HG02885 (cell line): Measurements from ENCODE around the gene TNFRSF6B.
"Not testable (repeated sequence)": the region's sequence is repeated elsewhere in the genome, so short reads cannot be mapped to it uniquely, and the experiment has no call there.

Experiments used
- ATAC-seq: cut with Tn5 transposase; IDR thresholded peaks from one replicate; pipeline ENCODE4 v1.9.1; 2021; ENCODE audit warnings: mild to moderate bottlenecking; ENCODE audit not compliant: unreplicated experiment, poor library complexity

TNFRSF6B gene

DNA sequence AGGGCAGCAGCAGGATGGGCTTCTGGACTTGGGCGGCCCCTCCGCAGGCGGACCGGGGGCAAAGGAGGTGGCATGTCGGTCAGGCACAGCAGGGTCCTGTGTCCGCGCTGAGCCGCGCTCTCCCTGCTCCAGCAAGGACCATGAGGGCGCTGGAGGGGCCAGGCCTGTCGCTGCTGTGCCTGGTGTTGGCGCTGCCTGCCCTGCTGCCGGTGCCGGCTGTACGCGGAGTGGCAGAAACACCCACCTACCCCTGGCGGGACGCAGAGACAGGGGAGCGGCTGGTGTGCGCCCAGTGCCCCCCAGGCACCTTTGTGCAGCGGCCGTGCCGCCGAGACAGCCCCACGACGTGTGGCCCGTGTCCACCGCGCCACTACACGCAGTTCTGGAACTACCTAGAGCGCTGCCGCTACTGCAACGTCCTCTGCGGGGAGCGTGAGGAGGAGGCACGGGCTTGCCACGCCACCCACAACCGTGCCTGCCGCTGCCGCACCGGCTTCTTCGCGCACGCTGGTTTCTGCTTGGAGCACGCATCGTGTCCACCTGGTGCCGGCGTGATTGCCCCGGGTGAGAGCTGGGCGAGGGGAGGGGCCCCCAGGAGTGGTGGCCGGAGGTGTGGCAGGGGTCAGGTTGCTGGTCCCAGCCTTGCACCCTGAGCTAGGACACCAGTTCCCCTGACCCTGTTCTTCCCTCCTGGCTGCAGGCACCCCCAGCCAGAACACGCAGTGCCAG, at the start of gene TNFRSF6B:
TNFRSF6B (plus strand) TSS at position 25 of the 729 bp plus-strand sequence; CDS start at position 141, 116 bp downstream.
- no peak for ATAC-seq

- no peak for ATAC-seq
Observed at GRCh38 chr20:63648190-63648589, 48.3 kb upstream of the TNFRSF6B start.

DNA sequence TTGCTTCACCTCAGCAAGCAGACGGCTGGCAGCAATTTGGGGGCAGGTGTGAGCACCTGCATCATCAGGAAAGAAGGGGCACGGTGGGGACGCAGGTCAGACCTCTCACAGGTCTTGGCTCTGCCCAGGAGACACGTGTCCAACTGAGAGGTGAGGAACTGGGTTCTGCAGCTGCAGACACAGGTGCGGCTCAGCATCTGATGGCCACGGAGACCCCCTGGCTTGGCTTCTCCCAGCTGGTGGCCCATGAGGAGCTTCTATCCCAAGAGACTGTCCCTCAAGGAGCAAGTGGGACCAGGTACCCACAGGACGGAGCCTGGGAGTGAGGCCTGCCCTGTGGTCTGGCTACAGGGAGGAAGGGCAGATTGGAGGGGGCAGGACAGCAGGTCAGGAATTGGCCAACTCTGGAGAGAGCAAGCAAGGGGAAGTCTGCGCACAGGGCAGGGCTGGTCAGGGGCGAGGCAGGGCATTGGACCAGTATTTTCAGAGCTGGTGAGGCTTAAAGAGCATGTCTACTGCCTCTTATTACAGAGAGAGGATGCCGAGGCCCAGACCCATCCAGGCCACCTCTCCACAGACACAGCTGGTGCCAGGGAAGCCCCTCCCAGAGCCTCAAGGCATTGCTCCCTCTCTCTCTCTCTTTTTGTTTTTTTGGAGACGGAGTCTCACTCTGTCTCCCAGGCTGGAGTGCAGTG, 47.4 kb upstream of the TNFRSF6B start:
- no peak for ATAC-seq

- ATAC-seq = not testable (repeated sequence)
Observed at GRCh38 chr20:63650486-63650885, 46.0 kb upstream of the TNFRSF6B start.

DNA sequence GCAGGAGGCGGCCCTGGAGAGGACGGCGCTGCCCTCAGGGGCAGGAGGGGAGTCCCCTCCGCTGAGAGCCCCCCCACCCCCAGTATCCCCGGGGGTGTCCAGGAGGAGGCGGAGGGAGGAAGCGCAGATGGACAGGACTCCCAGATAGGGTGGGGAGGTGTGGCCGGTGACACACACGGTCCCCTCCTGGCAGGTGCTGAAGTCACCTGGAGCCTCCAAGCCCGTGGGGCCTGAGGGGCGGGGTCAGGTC, 44.6 kb upstream of the TNFRSF6B start:
- no peak for ATAC-seq

DNA sequence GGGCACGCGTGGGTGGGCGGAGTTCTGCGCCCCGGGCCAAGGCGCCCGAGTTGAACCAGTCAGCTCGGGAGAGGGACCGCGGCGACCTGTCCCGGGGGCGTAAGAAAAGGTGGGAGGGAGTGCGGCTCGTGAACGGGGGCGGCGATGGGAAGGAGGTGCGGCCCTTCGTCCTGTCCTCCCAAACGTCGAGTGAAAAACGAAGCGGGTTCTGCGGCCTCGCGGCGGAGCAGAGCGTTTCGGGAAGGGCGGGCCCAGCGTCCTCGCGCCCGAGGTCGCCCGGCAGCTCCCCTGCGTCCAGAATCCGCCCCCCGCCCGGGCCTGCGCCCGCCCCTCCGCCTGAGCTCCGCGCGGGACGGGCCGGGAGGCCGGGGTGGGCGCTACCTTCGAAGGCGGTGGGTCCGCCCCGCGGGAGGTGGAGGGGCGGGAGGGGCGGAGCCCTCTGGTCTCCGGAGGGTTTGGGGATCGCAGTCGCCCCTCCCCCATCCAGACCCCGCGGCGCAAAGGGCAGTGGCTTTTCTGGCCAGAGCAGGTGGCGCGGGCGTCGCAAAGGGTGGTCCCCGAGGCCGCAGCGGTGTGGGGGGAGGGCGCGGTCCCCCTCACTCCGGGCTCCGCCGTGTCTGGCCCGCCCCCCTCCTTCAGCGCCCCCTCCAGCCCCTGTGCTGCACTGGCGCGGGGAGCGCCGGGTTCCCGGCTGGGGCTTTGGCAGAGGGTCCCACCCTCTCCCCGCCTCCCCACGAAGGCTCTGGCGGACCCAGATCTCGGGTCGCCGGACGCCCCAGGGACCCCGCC, 44.1 kb upstream of the TNFRSF6B start:
- ATAC-seq = no peak

DNA sequence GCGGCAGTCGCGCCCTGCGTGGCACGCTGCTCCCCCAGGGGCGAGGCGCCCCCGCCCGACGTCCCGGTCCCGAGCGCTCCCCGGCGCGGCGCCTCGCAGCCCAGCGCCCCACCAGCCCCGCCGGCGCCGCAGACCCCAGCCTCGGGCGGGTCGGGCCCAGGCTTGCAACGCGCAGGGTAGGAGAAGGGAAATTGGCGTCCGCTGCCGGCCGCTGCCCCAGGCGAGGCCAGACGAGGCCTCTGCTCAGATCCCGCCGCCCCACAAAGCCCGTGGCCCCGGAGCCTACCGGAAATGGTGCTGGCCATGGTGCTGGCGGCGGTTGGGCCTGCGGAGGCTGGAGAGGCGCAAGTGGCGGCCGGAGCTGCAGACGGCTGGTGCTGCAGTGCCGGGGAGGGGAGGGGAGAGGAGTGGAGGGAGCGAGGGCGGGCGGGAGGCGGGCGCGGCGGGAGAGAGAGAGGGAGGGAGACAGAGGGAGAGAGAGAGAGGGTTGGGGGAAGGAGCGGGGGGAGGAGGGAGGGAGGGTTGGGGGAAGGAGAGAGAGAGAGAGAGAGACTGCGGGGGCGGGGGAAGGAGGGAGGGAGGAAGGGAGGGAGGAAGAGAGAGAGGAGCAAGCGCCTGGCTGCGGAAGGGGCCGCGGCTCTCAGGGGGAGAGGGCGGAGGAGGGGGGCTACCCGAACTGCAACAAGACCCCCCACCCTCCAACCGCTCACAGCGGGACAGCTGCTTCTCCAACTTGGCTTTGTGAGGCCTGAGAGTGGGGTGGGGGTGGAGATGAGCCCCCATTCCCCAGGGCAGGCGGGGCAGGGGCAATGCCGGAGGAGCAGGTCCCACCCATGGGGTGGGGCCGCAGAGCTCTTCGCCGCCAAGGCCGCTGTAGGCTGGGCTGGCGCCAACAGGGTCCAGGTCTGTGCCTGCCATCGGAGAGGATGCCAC, 43.1 kb upstream of the TNFRSF6B start, which contains the start of gene STMN3:
STMN3 (minus strand) TSS at position 384 of the 933 bp plus-strand sequence; CDS start at position 305, 79 bp downstream.
- ATAC-seq = no peak

DNA sequence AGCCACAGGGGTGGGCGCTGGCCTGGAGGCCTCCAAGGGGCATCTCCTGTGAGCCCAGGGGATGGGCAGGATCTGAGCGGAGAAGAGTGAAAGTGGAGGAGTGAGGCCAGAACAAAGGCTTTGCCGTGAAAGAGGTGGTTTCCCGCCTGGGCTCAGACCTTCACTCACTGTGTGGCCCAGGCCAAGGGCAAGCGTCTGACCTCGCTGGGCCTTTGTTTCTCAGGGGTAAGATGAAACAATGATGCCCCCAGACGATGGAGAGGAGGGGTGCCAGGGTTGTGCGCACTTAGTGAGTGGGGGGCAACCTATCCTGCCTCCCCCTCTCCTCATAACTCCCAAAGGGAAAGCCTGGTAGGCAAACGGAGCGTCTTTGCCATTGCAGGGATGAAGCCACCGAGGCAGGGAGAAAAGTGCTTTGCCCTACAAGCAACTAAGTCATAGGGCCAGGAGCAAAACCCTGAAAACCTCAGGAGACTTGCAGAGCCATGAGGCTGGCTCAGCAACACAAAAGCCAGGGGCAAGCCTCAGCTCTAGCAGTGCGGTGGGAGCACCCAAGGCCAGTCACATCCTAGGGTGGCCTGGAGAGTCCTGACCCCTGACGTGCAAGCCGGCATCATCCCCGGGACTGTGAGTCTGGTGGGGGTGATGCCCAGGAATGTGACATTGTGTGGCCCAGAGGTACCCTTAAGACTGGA, 42.3 kb upstream of the TNFRSF6B start:
- ATAC-seq = no peak

DNA sequence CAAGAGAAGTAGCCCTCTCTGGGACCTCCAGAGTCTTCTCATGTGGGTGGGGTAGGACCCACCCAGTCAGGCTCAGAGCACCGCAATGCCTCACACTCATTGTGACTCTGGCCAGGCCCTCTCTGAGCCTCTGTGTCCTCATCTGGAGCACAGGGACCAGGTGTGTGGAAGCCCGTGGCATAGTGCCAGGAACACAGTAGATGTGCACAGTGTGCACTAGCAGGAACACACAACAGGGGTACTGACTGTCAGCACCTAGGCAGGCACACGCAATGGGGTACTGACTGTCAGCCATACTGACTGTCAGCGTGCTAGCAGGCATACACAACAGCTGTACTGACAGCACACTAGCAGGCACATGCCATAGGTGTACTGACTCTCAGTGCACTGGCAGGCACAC, 41.2 kb upstream of the TNFRSF6B start:
- no peak for ATAC-seq

DNA sequence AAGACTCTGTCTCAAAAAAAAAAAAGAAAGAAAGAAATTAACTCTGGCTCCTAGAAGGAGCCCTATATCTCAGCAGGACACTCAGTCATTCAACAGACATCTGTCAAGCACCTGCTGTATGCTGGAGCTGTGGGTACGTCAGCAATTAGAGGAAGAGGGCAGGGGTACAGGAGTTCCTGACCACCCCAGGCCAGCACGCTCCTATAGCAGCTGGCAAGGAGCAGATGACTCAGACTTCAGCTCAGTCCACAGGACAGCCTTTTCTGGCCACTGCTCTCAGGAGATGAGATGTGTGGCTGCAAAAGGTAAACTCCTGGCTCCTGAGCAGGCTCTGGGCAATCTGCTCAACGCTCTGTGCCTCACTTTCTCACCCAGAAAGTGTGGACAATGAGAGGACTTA, 40.0 kb upstream of the TNFRSF6B start:
- ATAC-seq = no peak

DNA sequence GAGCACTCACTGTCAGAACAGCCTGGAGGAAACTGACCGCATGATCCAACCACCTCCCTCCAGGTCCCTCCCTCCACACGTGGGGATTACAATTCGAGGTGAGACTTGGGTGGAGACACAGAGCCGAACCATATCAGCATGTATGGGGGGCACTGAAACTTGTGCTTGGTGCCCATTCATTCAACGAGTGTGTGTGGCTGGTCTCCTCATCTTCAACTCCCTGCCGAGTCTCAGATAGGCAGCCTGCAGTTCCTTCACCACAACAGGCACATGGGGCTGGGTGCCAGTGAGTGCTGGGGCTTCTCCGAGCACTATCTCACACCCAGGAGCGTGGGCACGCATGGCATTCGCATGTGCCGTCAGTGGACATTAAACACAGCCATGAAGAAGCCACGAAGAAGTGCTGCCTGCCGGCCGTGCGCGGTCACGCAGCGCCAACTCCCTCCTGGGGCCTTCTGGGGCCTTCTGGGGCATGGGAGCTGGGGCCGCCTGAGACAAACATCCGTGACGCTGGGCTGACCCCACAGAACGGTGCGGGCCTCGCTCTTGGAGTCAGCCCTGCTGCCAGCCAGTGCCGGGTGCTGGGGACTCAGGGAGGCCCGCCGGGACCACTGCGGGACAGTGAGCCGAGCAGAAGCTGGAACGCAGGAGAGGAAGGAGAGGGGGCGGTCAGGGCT, 39.1 kb upstream of the TNFRSF6B start:
- ATAC-seq = peak; percentile 5

- peak; percentile 86 for ATAC-seq
Observed at GRCh38 chr20:63657937-63658748, 38.3 kb upstream of the TNFRSF6B start, which contains the start of gene RTEL1. Gene RTEL1 (plus strand): TSS chr20:63658312. CDS start chr20:63659403, 1,091 bp downstream.

DNA sequence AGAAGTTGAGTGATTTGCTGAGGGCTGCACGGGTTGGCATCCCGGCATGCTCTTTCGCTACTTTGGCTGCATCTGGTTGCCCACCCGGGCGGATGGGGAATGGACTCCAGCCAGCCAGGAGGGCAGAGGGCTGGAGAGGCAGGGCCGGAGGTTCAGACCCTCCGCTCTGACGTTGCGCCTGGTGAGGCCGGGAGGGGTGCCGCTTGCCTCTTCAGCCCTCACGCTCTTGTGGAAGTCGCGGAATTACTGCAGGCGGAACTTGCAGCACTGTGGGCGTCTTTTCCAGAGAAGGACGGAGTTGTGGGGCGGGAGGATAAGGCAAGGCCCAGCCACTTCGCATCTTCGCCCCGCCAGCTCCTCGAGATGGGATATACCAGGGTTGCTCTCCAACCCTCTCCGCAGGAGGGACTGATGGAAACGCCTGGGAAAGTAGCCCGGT, 37.7 kb upstream of the TNFRSF6B start:
- ATAC-seq = peak; percentile 36

GRCh38 chr20:63659370-63659769, 37.1 kb upstream of the TNFRSF6B start:
- no peak for ATAC-seq

DNA sequence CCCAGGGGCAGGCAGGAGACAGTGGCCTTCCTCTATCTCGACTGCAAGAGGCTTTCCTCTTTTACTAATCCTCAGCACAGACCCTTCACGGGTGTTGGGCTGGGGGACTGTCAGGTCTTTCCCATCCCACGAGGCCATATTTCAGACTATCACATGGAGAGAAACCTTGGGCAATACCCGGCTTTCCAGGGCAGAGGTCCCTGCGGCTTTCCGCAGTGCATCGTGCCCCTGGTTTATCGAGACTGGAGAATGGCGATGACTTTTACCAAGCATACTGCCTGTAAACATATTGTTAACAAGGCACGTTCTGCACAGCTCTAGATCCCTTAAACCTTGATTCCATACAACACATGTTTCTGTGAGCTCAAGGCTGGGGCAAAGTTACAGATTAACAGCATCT, 36.3 kb upstream of the TNFRSF6B start:
- not testable (repeated sequence) for ATAC-seq

DNA sequence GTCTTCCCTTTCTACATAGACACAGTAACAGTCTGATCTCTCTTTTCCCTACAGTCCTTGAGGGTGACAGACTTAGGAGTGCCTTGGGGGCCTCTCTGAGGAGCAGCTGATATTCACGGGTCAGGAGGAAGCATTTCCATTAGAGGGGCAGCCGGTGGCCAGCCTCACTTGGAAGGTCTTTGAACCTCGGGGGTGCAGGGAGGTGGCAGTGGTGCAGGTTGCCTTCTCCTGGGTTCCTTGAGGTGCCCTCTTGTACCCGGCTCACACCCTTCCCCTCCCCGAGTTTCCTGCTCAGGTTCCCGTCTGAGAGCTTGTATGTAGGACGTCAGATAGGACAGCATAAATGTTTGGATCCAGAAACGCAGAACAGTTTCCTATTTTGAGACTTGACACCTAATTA, 35.8 kb upstream of the TNFRSF6B start:
- no peak for ATAC-seq

- no peak for ATAC-seq
Observed at GRCh38 chr20:63661108-63661507, 35.3 kb upstream of the TNFRSF6B start.
